HEK293T (cell line): ENCODE measurements around the gene DKKL1.

Experiments
- CTCF ChIA-PET: fragments of 350-600 bp; formaldehyde crosslinking; extraction: SDS; loops from one replicate; lab custom pipeline; 2021; ENCODE audit warnings: antibody characterized with exemption, inconsistent platforms; lab: Yijun Ruan, JAX
- POLR2A ChIA-PET: fragments of 350-600 bp; formaldehyde crosslinking; extraction: SDS; loops from one replicate; lab custom pipeline; 2020; ENCODE audit warnings: antibody characterized with exemption, inconsistent platforms; lab: Yijun Ruan, JAX
- DNase-seq: peaks from one replicate; pipeline ENCODE4 v3.0.0; 2012; ENCODE audit warnings: mixed read lengths; ENCODE audit errors: extremely low spot score
- ARNT ChIP-seq: fragments of 450-650 bp; IDR thresholded peaks from 2 replicates; pipeline ENCODE4 v1.6.1; 2017; ENCODE audit warnings: mild to moderate bottlenecking
- BHLHE40 ChIP-seq: fragments of 450-650 bp; IDR thresholded peaks from 2 replicates; pipeline ENCODE4 v1.6.1; 2016; ENCODE audit warnings: mild to moderate bottlenecking, moderate library complexity, borderline replicate concordance
- CTBP1 ChIP-seq: fragments of 450-650 bp; IDR thresholded peaks from 2 replicates; pipeline ENCODE4 v1.6.1; 2016; ENCODE audit warnings: borderline replicate concordance
- ELF4 ChIP-seq: fragments of 450-650 bp; IDR thresholded peaks from 2 replicates; pipeline ENCODE4 v1.6.1; 2017; ENCODE audit warnings: antibody characterized with exemption
- FOXA1 ChIP-seq: fragments of 450-650 bp; IDR thresholded peaks from 2 replicates; pipeline ENCODE4 v1.6.1; 2016; ENCODE audit warnings: mild to moderate bottlenecking
- FOXK2 ChIP-seq: fragments of 450-650 bp; IDR thresholded peaks from 2 replicates; pipeline ENCODE4 v1.6.1; 2016; ENCODE audit warnings: mild to moderate bottlenecking
- FOXM1 ChIP-seq: fragments of 450-650 bp; IDR thresholded peaks from 2 replicates; pipeline ENCODE4 v1.6.1; 2017; ENCODE audit warnings: mild to moderate bottlenecking, borderline replicate concordance
- HDGF ChIP-seq: fragments of 450-650 bp; IDR thresholded peaks from 2 replicates; pipeline ENCODE4 v1.6.1; 2017; ENCODE audit warnings: antibody characterized with exemption, borderline replicate concordance
- L3MBTL2 ChIP-seq: fragments of 450-650 bp; conservative IDR thresholded peaks from 2 replicates; pipeline ENCODE4 v1.6.1; 2016; ENCODE audit warnings: mild to moderate bottlenecking
- LEF1 ChIP-seq: fragments of 450-650 bp; IDR thresholded peaks from 2 replicates; pipeline ENCODE4 v1.6.1; 2017; ENCODE audit warnings: mild to moderate bottlenecking, borderline replicate concordance
- NFRKB ChIP-seq: fragments of 450-650 bp; IDR thresholded peaks from 2 replicates; pipeline ENCODE4 v1.6.1; 2016; ENCODE audit warnings: mild to moderate bottlenecking, moderate library complexity
- PKNOX1 ChIP-seq: fragments of 450-650 bp; IDR thresholded peaks from 2 replicates; pipeline ENCODE4 v1.6.1; 2016
- SP1 ChIP-seq: fragments of 450-650 bp; IDR thresholded peaks from 2 replicates; pipeline ENCODE4 v1.6.1; 2017
- SUZ12 ChIP-seq: fragments of 450-650 bp; IDR thresholded peaks from 2 replicates; pipeline ENCODE4 v1.6.1; 2016; ENCODE audit warnings: mild to moderate bottlenecking
- TARDBP ChIP-seq: fragments of 450-650 bp; IDR thresholded peaks from 2 replicates; pipeline ENCODE4 v1.6.1; 2016
- ZNF384 ChIP-seq: fragments of 450-650 bp; IDR thresholded peaks from 2 replicates; pipeline ENCODE4 v1.6.1; 2016

The DKKL1 gene

GRCh38 chr19:49343123-49343522, 20.6 kb upstream of the DKKL1 start:
- POLR2A ChIA-PET, result no interaction called here
- DNase-seq, result no peak
- no peak for TF ChIP-seq LEF1
- CTCF ChIA-PET, result no interaction called here

GRCh38 chr19:49344505-49345423, 18.9 kb upstream of the DKKL1 start:
- CTCF ChIA-PET, result no interaction called here
- POLR2A ChIA-PET, result no interaction called here
- no peak for DNase-seq
- TF ChIP-seq L3MBTL2 (no peak), FOXA1 (no peak), FOXK2 (no peak), ZNF384 (no peak), BHLHE40 (no peak), SP1 (no peak), SUZ12 (no peak), TARDBP (no peak), HDGF (no peak), ELF4 (no peak), PKNOX1 (no peak), LEF1 (no peak), CTBP1 (no peak)

- no peak for DNase-seq
- CTCF ChIA-PET, result no interaction called here
- POLR2A ChIA-PET, result no interaction called here
- TF ChIP-seq TARDBP, result no peak
These were observed 16.5 kb upstream of the DKKL1 start for GRCh38 chr19:49347191-49347590.

GRCh38 chr19:49347835-49348234, 15.8 kb upstream of the DKKL1 start:
- no peak for TF ChIP-seq SP1
- TF ChIP-seq SUZ12, result no peak
- no peak for TF ChIP-seq CTBP1
- no peak for TF ChIP-seq LEF1
- TF ChIP-seq HDGF, result no peak
- no peak for TF ChIP-seq NFRKB
- no peak for TF ChIP-seq PKNOX1
- no peak for TF ChIP-seq FOXA1
- no peak for TF ChIP-seq TARDBP
- TF ChIP-seq L3MBTL2, result no peak
- TF ChIP-seq FOXK2, result no peak
- no peak for TF ChIP-seq ELF4
- no peak for TF ChIP-seq ZNF384
- no peak for TF ChIP-seq ARNT
- no peak for TF ChIP-seq BHLHE40
- no peak for TF ChIP-seq FOXM1
- CTCF ChIA-PET, result interaction anchor here (0.7 kb wide), 1 partner anchor 133 kb away, joined by 3 read pairs; no protein-coding TSS in a partner anchor
- POLR2A ChIA-PET, result no interaction called here
- peak; percentile 58 for DNase-seq

- no peak for TF ChIP-seq FOXK2
- no peak for TF ChIP-seq ZNF384
- TF ChIP-seq NFRKB, result no peak
- TF ChIP-seq ARNT, result no peak
- no peak for TF ChIP-seq FOXM1
- no peak for TF ChIP-seq LEF1
- TF ChIP-seq CTBP1, result no peak
- no peak for TF ChIP-seq SUZ12
- no peak for TF ChIP-seq L3MBTL2
- TF ChIP-seq FOXA1, result no peak
- no peak for TF ChIP-seq TARDBP
- TF ChIP-seq SP1, result no peak
- TF ChIP-seq BHLHE40, result no peak
- no peak for TF ChIP-seq HDGF
- no peak for TF ChIP-seq ELF4
- TF ChIP-seq PKNOX1, result no peak
- ChIA-PET CTCF (interaction anchor here (0.6 to 0.7 kb wide), 2 partner anchors 32 to 133 kb away, joined by 3 read pairs; no protein-coding TSS in a partner anchor), POLR2A (no interaction called here)
- no peak for DNase-seq
These were observed 15.1 kb upstream of the DKKL1 start for GRCh38 chr19:49348305-49349189.

- no peak for DNase-seq
- ChIA-PET CTCF (no interaction called here), POLR2A (no interaction called here)
- TF ChIP-seq TARDBP (no peak), PKNOX1 (no peak), HDGF (no peak), ELF4 (no peak), L3MBTL2 (no peak), SUZ12 (no peak), LEF1 (no peak), ZNF384 (no peak), CTBP1 (no peak), ARNT (no peak), FOXA1 (no peak)
These were observed 14.1 kb upstream of the DKKL1 start for GRCh38 chr19:49349567-49349966.
